NCI-H1092 treated with DMSO at 0.1 percent for 48 hours (cell line): ENCODE results near the gene CHAC1.
A peak's percentile ranks its signal among the peaks of the same experiment; 100 is the strongest.

Experiments used
- DNase-seq: peaks from one replicate; lab custom pipeline; 2025; lab: John Stamatoyannopoulos, UW

CHAC1 gene, protein sequence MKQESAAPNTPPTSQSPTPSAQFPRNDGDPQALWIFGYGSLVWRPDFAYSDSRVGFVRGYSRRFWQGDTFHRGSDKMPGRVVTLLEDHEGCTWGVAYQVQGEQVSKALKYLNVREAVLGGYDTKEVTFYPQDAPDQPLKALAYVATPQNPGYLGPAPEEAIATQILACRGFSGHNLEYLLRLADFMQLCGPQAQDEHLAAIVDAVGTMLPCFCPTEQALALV

DNA sequence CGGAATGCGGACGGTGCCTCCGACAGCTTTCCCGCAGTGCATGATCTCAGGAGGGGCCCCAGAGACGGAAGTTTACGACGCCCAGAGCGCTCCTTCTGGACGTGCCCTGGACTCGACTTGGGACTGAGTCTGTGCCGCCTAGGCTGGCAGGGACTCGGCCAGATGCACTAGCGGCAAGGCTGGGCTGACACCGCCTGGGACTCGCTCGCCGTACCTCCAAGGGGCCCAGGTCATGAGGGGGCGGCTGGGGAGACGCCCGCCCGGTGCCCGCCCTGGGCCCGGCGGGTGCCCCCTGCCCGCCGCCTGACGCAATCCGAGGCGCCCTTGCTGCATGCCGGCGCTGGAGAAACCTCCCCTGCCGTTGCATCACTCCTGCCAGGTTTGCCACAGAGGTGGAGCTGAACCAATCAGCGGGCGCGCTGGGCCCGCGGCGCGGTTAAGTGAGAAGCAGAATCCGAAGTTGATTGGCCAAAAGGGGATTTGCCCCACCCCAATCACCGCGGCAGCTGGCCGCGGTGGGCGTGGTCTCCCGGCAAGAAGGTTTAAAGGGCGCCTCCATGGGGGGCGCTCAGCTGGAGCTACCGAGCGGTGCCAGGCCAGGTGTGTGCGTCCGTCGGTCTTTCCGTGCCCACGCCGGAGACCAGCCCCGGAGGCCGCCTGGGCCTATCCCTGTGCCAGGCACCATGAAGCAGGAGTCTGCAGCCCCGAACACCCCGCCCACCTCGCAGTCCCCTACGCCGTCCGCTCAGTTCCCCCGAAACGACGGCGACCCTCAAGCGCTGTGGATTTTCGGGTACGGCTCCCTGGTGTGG, at the start of gene CHAC1:
Gene CHAC1 (plus strand): TSS at position 571 of the 812 bp plus-strand sequence. CDS start 113 bp downstream, at position 684.
- DNase-seq = peak; percentile 87

DNA sequence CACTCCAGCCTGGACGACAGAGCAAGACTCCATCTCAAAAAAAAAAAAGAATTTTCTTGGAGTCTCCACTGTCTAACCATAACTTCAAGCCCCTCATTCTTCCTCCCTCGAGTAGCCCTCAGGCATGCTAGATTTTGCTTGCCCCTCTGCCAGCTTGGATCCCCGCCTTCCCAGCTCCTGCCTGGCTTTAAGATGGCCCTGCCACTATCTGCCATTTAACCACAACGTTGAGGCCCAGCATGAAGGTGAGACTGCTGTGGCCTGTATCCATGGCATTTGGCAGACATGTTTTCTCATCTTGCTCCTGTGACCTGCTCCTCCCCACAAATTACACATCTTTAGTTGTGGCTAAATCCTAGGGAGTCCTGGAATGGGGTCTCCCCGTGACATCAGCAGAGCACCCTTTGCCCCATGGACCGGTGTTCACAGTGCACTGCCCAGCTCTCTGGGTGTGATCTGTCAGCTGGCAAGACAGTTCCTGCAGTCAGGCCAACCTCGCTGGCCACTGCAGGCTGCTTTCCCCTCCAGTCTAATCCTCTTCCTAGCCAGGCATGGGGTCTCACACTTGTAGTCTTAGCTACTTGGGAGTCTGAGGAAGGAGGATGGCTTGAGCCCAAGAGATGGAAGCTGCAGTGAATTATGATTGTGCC, 48.6 kb upstream of the CHAC1 start:
- DNase-seq = no peak

DNA sequence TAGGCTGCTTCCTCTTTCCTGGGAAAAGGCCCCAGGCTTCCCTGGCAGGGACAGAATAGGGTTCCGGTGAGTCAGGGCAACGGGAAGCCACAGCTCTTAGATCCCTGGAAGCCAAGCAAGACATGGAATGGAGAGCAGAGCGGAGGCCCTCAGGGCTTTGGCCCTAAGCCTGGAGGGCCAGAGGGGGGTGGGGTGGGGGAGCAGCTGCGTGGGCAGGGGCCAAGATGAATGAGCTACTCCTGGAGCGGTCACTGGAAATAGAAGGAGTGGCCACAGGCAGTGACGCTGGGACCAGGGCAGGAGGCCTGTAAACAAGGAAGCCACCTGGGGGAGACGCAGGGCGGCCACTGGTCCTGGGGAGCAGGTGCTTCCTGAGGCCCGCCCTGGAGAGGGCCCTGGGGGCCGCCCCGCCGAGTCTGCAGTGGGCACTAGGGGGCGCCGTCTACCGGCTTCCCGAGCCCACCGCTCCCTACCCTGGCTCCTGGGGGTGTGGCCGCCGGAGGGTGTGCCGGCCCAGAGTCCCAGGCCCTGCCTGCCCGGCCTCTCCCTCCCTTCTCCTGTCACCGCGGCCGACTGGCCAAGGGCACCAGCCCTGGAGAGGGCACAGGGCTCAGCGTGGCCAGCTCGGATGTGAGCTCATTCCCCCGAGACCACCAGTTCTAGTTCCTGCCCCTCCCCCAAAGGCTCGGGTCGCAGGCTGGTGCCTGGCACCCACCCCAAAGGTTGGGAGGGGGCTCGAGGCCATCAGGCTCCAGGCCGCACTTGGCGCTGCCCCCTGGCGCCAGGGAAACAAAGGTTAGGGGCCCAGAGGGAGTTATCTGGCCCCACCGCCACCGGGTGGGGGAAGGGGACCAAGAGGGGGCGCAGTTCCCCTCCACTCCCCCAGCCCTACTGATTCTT, 46.9 kb upstream of the CHAC1 start:
- DNase-seq = peak; percentile 77

- DNase-seq = peak; percentile 72
Observed at GRCh38 chr15:40906991-40907802, 46.1 kb upstream of the CHAC1 start.

GRCh38 chr15:40908095-40908494, 45.2 kb upstream of the CHAC1 start:
- no peak for DNase-seq

DNA sequence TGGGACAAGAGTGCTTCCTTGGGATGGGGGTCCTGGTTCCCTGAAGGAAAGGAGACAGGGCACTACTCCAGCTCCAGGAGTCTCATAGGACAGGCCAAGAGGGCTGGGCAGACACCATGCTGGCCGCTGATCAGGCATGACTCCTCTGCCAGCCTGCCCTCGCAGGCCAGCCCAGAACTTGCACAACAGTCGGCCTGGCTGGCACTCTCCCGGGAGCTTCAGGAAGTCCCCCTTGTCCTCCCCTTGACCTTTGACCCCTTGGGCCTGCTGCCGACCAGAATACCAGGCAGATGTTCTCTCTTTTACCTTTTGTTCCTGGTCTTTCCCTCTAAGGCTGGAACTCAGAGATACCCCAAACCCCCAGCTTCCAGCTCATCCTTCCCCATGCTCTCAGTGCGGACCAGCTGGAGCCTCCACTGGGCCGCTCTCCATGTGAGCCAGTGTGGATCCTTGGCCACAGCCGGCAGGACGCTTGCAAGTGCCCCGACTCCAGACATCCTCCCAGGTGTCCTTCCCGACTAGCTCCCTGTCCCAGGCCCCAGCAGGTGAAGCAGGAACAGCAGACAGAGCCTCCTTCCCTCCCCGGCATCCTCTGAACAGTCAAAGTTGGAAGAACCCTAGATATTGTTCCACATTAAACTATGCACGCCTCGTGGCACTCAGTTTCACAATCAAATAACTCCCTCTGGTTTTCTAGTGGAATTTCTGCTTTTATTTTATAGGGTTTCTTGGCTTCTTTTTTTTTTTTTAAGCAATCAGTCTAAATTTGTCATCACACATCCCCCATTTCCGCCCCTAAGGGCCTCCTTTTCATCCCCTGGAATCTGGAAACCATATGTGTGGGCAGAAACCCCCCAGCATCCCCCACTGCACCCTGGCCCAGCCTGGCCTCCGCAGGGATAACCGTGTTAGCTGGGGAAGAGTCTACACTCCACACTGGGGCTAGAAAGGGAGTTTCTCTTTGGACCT, 43.3 kb upstream of the CHAC1 start:
- DNase-seq = no peak

- DNase-seq = peak; percentile 10
Observed at GRCh38 chr15:40911141-40911540, 42.1 kb upstream of the CHAC1 start.

GRCh38 chr15:40911693-40912092, 41.6 kb upstream of the CHAC1 start:
- no peak for DNase-seq

GRCh38 chr15:40912478-40912877, 40.8 kb upstream of the CHAC1 start:
- DNase-seq = no peak

GRCh38 chr15:40914013-40914412, 39.3 kb upstream of the CHAC1 start:
- no peak for DNase-seq

GRCh38 chr15:40914486-40914885, 38.8 kb upstream of the CHAC1 start:
- no peak for DNase-seq

GRCh38 chr15:40915116-40915661, 38.1 kb upstream of the CHAC1 start:
- DNase-seq = no peak

DNA sequence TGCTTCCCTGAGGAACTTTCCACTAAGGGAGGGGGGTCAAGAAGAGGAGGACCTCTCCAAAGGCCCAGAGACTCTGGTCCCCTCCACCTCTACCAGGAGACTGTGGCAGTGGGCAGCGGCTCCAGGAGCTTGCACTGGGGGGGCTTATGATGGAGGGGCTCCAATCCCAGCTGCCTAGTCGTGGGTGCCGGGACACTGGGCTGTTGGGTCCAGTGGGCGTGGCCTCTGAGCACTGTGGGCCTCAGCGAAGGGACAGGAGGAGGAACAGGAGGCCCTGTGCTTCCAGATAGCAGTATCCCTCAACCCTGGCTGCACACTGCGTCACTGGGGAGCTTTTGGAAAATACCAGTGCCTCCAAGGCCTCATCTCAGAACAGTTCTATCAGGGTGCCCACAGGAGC, 37.6 kb upstream of the CHAC1 start:
- no peak for DNase-seq

DNA sequence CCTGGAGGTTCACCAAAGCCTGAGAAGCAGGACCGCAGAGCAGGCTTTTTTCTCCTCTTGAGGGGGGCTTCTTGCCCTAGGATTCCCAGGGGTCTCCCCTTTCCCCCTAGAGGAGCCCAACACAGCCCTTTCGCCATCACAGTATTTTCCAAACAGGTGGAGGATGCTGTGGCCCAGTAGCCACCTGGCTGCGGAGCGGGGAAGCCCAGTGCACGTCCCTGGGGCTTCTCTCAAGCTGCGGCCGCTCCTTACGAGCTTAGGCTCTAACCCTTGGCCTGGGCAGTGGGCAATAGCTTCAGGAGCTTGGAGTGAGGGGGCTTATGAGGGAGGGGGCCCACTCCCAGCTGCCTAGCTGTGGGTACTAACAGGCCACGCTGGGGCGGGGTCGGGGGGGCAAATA, 35.7 kb upstream of the CHAC1 start:
- DNase-seq = no peak

DNA sequence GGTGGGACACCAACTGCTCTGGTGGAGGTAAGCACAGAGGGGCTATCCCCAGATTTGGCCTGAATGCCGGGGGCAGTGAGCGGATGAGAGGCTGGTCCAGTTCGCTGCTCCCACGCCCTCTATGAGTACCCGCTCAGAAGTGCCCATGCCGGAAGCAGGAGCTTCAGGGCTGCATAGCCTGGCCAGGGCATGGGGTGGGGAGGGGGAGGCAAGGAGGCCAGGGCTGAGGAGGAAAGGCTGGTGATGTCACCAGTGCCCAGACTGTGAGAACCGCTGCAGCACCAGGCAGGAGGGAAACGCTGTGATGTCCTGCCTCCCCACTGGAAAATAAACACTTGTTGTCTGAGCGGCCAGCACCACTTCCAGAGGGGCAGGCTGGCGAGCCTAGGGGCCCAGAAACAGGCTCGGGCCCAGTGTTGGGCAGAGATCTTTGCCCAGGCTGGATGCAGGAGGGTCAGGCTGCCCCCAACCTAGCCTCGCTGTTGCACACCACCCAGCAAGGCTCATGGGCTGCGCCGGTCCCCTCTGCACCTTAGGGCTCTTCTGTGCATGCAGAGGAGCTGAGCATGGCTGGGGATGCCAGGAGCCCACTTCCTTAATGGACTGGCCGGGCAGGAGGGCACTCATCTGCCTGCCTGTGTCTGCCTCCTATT, 35.0 kb upstream of the CHAC1 start:
- no peak for DNase-seq

GRCh38 chr15:40918799-40919392, 34.4 kb upstream of the CHAC1 start:
- no peak for DNase-seq

GRCh38 chr15:40921949-40922607, 31.2 kb upstream of the CHAC1 start:
- DNase-seq = no peak

DNA sequence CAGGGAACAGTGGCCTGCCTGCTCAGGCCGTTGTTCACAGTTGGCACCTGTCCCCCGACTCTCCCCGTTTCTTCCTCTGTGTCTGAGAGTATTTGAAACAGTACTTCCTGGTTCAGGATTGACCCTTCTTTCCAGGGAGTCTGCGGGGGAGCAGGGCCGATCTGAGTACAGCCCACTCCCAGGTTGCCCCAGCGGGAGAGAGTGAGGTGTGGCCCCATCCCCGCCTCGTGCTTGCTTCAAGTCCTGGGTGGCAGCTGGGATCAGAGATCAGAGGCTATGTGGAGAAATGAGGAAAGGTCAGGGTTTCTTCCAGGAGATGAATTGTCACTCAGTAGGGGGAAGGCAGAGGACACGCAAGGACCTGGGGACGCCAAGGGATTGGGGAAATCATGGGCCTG, 30.7 kb upstream of the CHAC1 start:
- DNase-seq = no peak
